AML-193 (cell line): ENCODE results near the gene RTBDN.
A peak's percentile ranks its signal among the peaks of the same experiment; 100 is the strongest.
"Not testable (repeated sequence)": the region's sequence is repeated elsewhere in the genome, so short reads cannot be mapped to it uniquely, and the experiment has no call there.

ENCODE experiments used
- DNase-seq, 2 experiments: peaks; one replicate each; lab custom pipeline; 2025; lab: John Stamatoyannopoulos, UW

The RTBDN gene

DNA sequence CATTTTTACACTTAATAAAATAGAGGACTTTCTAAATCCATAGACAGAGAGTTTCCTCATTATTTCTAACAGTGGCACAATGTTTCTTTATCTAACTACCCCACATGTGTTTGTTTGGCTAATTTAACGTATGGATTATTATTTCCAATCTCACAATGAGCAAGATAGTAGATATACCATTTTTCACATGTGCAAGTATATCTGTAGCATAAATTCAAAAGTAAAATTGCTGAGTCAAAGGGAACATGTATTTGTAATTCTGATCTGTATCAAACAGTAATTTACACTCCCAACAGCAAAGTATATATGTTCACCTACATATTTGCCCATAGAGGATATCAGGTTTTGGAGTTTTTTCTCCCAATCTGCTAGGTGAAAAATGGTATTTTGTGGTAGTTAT lies 22.3 kb upstream of the RTBDN start:
- DNase-seq: no peak

DNA sequence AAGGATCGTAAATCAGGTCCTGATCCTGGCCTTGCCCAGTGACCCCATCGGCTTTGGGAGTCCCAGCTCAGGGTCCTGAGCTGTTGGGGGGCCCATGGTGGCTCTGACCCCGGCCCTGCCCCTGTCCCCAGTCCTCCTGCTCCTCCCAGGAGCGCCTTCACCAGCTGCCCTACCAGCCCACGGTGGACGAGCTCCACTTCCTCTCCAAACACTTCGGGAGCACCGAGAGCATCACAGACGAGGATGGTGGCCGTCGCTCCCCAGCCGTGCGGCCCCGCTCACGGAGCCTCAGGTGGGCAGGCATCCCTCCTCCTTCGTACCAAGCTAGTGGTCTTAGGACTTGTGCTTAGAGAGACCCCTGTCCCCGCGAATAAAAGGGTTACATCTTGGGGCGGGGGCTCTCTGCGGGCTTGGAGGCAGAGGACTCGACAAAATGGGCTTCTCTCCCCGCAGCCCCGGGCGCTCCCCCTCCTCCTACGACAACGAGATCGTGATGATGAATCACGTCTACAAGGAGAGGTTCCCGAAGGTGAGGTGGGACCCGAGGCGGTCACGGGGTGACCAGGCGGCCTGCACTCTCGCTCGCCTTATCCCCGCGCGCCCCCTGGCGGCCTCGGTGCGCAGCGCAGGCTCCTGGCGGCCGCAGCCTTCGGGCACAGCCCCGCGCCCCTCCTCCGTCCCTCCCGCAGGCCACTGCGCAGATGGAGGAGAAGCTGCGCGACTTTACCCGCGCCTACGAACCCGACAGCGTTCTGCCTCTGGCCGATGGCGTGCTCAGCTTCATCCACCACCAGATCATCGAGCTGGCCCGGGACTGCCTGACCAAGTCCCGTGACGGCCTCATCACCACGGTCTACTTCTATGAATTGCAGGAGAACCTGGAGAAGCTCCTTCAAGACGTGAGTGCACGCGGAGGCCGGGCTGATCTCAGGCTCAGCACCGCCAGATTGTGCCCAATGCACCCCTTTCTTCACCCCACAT lies 13.1 kb upstream of the RTBDN start:
- peak; percentile 9 to 42 for DNase-seq

DNA sequence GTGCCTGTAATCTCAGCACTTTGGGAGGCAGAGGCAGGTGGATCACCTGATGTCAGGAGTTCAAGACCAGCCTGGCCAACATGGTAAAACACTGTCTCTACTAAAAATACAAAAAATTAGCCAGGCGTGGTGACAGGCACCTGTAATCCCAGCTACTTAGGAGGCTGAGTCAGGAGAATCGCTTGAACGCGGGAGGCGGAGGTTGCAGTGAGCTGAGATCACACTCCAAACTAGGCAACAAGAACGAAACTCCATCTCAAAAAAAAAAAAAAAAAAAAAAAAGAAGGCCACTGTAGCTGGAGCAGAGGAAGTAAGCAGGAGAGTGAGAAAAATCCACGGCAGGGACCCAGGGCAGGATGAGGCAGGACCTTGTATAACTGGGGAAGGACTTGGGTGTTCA lies 12.2 kb upstream of the RTBDN start:
- not testable (repeated sequence) for DNase-seq

DNA sequence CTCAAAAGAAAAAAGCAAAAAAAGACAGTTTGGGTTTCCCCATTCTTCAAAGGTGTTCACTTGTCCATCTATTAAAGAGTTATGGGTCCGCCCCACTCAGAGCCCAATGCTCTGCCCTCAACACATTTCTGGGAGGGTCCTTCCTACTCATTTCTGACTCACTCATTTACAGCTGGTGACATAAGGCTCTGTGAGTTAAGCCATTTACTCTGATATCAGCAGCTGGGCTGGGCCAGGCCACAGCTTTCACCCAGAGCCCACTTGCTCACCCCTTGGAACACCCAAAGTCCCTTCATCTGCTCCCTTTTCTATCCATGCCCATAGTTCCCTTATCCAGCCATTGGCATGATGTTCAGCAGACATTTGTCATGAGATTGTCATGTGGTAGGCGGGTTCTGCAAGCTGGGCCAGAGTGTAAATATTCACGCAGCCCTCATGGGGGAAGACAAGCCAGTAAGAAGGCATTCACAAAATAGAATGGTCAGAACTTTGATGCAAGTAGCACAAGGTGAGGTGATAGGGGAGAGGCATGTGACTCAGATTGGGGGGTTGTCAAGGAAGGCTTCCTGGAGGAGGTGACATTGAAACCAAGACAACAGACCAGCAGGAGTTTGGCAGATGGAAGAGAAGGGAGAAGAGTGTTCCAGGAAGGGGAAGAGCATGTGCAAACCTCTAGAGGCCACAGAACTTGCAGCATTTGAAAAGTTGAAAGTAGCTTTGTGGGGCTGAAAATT lies 9.8 kb upstream of the RTBDN start:
- DNase-seq: no peak

DNA sequence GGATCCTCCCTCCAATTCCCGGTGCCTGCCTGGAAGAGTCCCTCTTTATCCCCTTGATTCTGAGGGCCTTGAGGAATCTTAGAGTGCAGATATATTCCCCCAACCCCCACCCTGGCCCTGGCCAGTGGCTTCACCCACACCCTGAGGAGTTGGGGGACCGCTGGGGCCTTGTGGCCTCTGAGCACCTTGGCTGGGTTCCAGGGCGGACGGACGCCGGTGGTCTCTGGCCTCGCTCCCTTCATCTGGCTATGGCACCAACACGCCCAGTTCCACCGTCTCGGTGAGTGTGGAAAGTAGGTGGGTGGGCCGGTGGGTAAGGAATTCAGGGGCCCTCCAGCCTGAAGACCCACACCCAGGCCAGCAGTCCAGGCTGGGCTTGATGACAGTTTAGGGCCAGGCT lies 8.9 kb upstream of the RTBDN start:
- no peak for DNase-seq

DNA sequence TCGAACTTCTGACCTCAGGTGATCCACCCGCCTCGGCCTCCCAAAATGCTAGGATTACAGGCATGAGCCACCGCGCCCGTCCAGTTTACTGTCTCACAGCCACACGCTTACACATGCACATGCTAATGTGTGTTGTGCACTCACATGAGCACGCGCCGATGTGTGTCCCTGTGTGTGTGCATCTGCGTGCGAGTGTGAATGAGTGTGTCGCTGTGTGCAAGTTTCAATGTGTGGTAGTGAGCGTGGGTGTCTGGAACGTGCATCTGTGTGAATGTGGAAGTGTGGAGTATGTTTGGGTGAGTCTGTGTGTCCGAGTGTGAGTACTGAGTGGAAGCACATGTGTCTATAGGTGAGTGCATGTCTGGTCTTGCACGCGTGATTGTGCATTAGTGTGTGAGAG lies 8.1 kb upstream of the RTBDN start:
- no peak for DNase-seq

DNA sequence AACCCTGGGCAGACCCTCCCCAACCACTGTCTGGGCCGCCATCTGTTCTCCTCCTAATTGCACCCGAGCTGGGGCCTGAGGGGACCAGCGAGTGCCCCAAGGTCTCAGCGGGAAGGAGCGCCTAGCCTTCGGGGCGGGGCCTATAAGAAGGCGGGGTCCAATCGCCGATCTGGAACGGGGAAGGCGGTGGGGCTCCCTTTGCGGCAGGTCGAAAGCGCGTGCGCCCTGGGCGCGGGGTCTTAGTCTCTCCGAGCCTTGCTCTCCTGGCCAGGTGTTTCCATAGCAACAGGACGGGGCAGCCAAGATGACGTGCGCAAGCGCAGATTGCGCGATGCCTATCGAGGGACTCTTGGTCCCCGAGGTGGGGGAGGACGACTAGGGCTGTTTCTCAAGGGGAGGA lies 6.7 kb upstream of the RTBDN start:
- no peak for DNase-seq

DNA sequence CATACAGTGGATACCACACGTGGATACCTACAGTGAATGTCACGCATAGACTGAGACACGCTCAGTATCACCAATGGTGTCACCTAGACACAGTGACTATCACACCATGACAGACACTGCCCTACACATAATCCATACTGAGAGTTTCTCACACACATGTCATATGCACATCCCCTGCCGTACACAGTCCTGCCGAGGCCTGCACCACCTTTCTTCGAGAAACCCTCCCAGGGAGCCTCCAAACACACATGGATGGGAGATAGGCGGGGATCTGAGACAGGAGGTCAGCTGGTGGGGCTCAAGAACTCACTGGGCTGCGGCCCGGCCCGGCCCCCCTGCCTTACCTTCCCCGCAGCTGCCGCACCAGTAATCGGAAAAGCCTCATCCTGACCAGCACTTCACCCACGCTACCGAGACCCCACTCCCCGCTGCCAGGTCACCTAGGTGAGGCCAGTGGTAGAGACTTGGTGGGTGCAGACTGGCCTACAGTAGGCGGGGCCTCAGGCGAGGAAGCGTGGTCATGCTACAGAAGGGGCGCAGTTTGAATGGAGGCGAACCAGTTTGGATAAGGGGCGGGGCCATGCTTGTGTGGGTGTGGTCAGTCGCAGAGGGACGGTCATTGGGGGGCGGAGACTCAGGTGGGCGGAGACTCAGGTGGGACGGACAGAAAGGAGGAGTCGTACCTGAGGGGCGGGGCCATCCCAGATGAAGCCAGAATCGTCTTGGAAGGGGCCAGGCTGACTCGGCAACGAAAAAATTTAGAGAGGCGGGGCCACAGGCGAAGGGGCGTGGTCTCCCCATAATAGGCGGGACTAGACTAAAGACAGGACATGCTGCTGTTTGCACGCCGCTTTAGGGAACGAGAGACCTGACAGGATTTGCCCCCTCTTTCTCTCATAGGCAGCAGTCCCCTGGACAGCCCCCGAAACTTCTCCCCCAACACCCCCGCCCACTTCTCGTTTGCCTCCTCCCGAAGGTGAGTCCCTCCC lies 6.0 kb upstream of the RTBDN start:
- DNase-seq: no peak

DNA sequence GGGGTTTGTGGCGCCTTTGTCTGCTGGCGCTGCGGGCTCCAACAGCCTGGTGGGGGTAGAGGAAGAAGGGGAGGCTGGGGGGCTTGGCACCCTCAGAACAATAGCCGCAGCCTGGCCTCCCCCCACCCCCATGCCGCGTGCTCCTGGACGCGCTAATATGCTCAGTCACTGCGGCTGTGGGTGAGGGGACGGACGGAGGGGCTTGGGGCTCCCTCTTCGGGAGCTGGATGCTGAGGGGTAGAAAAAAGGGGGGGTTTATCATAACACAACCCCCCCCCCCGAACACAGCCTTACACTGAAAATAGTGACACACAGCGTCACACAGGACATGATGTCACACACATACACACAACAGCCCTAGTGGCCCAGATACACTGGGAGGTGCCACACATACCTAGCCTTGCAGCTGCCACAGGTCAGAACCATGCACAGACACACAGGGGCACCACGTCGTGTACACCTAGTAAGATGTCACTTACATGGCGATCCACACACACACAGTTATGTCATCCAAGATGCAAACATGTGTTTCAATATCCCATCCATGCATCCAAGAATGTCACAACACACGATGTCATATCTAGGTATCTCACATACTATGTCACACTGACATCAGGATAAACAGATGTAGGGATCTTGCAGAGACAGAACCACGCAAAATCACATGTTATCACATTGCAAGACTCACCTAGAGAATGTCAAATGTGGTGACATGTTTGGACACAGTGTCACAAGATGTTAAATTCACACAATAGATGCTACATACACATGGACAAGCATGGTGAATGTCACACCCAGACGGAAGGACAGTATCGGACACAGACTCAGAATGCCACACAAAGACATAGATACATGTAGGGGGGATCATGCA lies 4.7 kb upstream of the RTBDN start:
- DNase-seq: peak in 1 of 2 experiments; percentile 12

DNA sequence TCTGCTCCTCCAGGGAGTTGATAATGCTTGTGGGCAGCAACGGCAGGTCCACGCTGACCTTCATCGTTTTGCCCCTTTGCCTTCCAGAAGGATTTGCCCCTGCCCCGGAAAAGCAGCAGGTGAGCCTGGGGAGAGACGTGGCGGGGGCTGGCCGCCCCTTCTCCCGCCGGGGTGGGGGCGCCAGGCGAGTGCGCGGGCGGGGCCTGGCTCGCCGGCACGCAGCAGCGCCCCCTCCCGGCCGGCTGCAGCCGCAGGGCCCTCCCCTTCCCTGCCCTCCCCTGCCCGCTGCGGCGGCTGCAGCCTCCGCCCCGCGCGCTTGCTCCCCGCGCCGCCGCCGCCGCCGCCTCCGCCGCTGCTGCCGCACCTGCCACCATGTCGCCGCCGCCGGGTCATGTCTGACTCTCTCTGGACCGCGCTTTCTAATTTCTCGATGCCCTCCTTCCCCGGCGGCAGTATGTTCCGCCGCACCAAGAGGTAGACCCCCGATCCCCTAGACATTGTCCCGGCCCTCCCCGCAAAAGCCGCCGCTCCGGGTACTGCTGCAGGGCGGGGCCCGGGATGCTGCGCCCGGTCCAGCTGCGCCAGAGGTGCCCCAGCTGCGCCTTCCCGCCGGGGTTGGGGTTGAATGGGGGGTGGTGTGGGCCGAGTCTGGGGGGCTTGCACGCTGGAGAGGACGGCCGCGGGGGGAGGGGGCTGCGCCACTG lies 4.0 kb upstream of the RTBDN start, which contains the start of gene MAST1:
MAST1 (plus strand) TSS at position 334 of the 704 bp plus-strand sequence; CDS start at position 392, 58 bp downstream.
- peak; percentile 51 to 58 for DNase-seq

DNA sequence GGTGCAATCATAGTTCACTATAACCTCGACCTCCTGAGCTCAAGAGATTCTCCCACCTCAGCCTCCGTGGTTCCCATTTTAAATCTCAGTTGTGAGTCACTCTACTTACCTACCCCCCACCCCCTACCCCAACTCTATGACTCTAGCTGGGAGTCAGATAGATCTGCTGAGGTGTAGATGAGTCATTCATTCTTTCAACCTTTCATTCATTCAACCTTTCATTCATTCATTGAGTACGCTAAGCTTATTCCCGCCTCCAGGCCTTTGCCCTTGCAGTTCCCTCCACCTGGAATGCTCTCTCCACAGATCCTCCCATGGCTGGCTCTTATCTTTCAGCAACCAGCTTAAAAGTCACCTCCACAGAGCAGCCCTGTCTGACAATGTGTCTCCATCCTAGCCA lies 2.8 kb upstream of the RTBDN start:
- no peak for DNase-seq

DNA sequence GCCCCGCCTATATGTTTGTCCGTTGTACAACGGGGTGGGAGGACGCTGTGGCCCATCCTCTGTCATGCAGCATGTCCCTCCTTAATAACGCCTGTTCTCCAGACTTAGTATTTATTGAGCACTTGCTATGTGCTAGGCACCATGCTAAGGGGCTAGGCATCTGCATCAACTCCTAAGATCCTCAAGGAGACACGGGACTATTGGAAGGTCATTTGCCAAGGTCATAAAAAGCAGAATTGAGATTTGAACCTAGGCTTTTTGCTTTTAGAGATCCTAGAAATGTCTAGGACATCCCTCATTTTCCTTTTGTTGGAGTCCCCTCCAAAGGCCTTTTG lies 2.1 kb upstream of the RTBDN start:
- no peak for DNase-seq

DNA sequence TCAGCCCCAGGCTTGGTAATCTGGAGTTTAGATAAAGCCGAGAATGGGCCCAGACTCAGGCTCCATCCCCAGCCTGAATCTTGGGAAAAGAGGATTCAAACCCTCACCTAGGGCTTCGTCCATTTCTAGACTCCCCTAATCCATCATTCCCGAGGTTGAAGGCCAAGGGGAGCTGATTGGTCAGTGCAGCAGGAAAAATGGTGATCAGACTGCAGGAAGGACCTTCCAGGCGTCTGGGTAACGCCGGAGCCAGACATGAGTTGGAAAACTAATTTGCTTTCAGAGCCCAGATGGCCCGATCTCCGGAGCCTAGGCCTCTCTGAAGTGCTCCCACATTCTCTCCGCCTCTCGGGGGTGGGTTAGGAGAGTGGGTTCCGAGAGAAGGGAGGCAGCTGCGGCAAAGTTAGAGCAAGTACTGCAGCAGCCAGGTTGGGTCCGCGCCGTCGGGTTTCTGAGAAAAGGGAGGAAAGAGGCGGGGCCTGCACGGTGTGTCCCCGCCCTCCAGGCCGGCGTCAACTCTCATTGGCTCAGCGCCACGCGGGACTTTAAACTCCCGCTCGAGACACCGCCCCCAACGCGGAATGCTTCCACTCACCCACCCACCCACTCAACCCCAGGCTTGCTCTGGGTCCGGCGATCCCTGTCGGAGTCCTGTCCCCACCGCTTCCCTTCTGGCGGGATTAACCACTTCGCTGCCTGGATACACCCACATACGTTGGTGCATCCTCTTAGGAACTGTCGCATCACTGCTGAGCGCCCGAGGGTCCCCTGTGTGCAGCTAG lies 788 bp upstream of the RTBDN start:
- DNase-seq: no peak

DNA sequence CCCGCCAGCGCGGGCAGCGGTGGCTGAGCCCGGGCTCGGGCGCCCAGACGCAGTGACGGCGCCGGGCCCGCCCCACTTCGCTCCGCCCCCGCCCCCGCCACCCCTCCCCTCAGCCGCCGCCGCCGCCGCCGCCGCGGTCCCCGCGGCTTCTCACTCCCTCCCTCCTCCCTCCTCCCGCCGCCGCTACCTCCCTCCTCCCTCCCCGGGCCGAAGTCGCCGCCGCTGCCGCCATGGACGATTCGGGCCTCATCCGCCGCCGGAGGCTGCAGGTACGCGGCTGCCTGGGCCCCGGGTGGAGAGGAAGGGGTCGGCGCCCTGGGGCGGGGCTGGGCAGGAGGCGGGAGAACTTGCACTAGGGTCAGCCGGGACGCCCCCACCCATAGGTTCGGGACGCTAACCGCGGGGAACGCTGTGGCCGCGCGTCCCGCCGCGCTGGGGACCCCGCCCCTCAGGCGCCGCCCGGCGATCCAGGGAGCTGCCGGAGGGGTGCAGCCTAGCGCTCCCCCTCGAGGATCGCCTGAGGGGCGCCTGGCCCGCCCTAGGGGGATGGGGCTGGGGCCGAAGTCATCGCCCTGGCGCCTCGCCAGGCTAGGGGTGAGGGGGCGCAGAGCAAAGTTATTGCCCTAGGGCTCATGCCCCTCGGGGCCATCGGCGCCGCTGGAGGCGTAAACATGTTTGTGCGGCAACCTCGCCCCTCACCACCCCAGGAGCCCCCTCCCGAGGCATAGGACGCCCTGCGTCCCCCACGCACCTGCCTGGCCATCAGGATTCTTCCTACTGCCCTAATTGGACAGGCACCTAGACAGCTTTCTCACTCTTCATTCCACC lies 427 bp downstream of the RTBDN start:
- DNase-seq: no peak

DNA sequence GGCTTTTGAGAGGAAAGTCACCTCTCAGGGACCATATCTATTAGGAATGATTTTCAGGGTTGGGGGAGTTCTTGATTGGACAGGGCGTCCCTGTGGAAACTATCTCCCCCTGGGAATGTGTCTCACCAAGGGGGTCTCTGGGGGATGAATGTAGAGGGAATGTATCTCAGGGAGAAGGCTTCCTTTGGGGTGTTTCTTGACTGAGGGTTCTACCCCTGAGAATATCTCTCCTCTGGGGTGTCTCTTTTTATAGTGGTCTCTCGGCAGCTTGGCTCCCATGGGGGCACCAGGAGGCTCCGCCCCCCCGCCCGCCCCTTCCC lies 1.0 kb downstream of the RTBDN start:
- DNase-seq: no peak

DNA sequence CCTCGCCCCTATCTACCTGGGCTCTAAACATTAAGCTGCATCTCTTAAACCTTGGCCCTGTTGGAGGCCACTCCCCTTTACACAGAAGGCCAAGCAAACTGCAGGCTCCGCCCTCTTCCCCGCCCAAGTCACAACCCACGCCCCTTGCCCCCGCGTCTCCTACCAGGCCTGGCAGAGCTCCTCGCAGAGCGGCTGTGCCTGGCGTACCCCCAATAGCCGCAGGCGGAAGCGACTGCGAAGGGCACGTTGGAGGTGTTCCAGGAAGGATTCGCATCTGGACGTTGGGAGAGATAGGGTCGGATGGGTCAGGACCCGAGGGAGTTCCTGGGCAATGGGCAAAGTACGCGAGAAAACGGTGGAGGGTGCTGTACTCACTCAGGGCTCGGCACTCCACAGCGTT lies 5.9 kb downstream of the RTBDN start:
- peak; percentile 46 to 54 for DNase-seq

DNA sequence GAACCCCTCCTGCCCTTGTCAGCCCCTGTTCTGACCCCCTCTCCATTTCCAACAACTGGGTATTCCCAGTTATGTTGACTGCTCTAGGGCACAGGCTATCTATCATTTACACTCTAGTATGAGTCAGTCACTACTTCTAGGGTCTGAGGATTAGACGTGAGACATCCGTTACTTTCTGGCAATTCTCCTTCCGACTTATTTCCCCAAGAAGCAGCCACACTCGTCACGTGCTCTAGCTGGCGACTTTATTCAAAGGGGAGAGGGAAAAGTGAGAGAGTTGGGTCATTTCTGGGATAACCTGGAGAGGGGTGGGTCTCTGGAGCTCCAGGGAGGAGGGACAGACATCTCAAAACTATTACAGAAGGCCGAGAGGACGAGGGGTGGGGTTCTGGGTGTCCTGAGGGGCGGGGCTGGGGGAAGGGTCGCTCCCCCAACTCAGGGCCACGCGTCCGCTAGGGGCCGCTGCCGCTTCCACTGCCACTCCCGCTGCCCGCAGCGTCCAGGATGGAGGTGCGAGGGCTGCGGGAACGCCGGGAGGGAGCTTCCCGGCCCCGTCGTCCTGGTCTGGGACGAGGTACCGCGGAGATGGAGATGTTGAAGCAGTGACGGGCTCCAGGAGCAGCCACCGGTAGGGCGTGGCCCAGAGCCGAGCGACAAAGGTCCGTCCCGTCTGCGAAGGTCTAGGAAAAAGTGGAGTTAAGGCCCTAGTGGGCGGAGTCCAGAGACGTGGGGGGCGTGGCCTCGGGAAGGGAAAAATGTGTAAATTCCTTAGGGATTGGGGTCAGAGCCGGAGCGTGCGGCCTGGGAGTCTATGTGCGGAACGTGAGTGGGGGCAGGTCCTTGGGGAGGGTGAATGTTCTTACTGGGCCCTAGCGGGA lies 8.9 kb downstream of the RTBDN start:
- no peak for DNase-seq

DNA sequence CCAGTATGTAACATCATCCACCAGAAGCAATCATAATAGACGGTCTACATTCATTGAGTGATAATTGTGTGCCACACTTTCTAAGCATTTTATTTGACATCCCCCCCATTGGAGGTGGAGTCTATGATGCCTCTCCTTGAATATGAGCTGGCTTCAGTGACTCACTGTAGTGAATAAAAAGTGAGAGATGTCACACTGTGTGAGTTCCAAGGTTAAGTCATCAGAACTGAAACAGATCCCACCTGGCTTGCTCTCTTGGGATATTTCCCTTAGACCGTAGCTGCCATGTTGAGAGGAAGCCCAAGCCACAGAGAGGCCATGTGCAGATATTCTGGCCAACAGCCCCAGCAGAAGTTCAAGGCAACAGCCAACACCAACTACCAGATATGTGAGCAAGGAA lies 12.6 kb downstream of the RTBDN start:
- no peak for DNase-seq
